ENCODE results near the gene SF1.

Gene SF1

DNA sequence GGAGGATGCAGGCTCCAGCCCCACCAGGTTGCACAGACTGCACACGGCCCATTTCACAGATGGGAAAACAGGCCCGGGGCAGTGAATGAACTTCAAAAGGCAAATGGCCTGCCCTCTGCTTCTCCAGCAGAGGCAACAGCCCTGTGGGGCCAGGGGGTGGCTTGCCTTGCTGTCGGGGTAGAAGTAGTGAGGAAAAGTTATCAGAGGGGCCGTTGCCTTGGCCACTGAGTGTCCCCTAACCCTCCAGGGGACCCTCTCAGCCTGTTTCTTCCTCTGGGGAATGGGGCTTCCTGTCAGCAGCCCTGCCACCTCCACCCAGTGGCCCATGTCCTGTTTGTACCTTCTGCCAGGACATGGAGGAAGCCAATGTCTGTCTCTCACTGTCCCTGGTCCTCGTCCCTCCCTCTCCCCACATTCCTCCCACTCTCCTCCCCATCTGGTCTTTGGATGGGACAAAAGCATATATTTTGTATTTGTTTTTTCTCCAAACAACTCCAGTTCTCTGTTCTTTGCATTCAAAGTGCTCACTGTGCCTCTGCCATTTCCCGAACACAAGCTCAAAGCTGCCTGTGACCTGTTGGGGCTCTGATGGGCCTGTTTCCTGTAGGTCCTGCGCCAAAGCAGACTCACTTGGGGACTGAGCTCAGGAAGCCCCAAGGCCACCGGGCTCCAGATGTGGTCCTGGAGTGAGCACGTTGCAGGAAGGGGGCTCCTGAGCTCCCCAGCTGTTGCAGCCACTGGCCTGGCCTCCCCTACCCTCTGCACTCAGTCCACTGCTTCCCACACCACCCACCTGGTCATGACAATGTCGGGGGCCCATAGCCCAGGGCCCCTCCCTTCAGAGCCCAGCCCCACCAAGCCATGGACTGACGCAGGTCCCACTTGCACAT is 15.2 kb upstream of the SF1 start:
- TF ChIP-seq GABPA (IDR thresholded peaks at IDR 0.05; ENCODE audit: low read depth) (no peak), REST (IDR thresholded peaks at IDR 0.05; ENCODE audit: insufficient replicate concordance, low read depth) (no peak), SPI1 (IDR thresholded peaks at IDR 0.05; ENCODE audit: borderline replicate concordance, low read depth) (no peak), CTCF (IDR thresholded peaks at IDR 0.05; ENCODE audit: insufficient read depth, low read length) (no peak), POLR2AphosphoS5 (IDR thresholded peaks at IDR 0.05; ENCODE audit: low read depth) (no peak)
- no peak overlapping the region for H3K4me3 ChIP-seq (replicated peaks; ENCODE audit: insufficient read depth, low read length)
- no peaks in the 10 kb centered on the region for H3K27me3 ChIP-seq (ENCODE audit: insufficient read depth, poor library complexity, severe bottlenecking)
- no peak for DNase-seq (ENCODE audit: low read depth in 1 of 2, low spot score in 1 of 2)
- no peak overlapping the region for H3K27ac ChIP-seq (replicated peaks)

GRCh38 chr11:64792482-64792881 is 14.1 kb upstream of the SF1 start:
- H3K27ac ChIP-seq (replicated peaks) = no peak overlapping the region
- no peaks in the 10 kb centered on the region for H3K27me3 ChIP-seq (ENCODE audit: insufficient read depth, poor library complexity, severe bottlenecking)
- no peak overlapping the region for H3K4me3 ChIP-seq (replicated peaks; ENCODE audit: insufficient read depth, low read length)
- DNase-seq (ENCODE audit: low read depth in 1 of 2, low spot score in 1 of 2) = no peak
- TF ChIP-seq GABPA (IDR thresholded peaks at IDR 0.05; ENCODE audit: low read depth) (no peak), REST (IDR thresholded peaks at IDR 0.05; ENCODE audit: insufficient replicate concordance, low read depth) (no peak), SPI1 (IDR thresholded peaks at IDR 0.05; ENCODE audit: borderline replicate concordance, low read depth) (no peak), CTCF (IDR thresholded peaks at IDR 0.05; ENCODE audit: insufficient read depth, low read length) (no peak), POLR2AphosphoS5 (IDR thresholded peaks at IDR 0.05; ENCODE audit: low read depth) (no peak)

DNA sequence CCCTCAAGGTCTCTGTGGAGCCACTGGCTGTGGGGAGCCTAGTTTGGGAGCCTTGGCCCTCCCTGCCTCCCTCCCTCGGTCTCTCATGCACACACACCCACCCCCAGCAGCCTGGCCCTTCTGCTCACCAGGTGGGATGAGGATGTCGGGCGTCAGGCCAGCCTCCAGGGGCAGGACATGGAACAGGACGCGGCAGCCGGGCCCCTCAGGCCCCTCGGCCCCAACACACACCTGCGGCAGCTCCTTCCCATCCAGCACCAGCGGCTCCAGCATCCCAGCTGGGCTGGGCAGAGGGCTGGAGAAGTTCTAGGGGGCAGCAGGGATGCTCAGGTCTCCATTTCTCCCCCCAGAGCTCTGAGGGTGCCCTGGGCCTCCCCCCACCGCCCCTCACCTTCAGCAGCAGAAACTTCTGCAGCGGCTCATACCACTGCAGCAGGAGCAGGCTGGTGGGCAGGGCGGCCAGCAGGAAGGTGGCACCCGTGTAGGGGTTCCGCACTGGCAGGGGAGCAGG is 13.5 kb upstream of the SF1 start:
- Histone ChIP-seq H3K4me3 (replicated peaks; ENCODE audit: insufficient read depth, low read length) (no peak overlapping the region), H3K27ac (replicated peaks) (no peak overlapping the region), H3K27me3 (ENCODE audit: insufficient read depth, poor library complexity, severe bottlenecking) (no peaks in the 10 kb centered on the region)
- TF ChIP-seq SPI1 (IDR thresholded peaks at IDR 0.05; ENCODE audit: borderline replicate concordance, low read depth) = no peak
- no peak for TF ChIP-seq CTCF (IDR thresholded peaks at IDR 0.05; ENCODE audit: insufficient read depth, low read length)
- no peak for TF ChIP-seq POLR2AphosphoS5 (IDR thresholded peaks at IDR 0.05; ENCODE audit: low read depth)
- TF ChIP-seq GABPA (IDR thresholded peaks at IDR 0.05; ENCODE audit: low read depth) = no peak
- no peak for TF ChIP-seq REST (IDR thresholded peaks at IDR 0.05; ENCODE audit: insufficient replicate concordance, low read depth)
- DNase-seq (ENCODE audit: low read depth in 1 of 2, low spot score in 1 of 2) = no peak

All from HL-60 (cell line).